IMR-90 (cell line): ENCODE measurements around the gene R3HDML. TPM values are rescaled to one million over a fixed set of nuclear protein-coding genes. Genes with fewer than 3 reads are reported as not detected.

ENCODE experiments used
- ATAC-seq: fragments of 200-7000 bp; cut with Tn5 transposase; 2 replicates; pipeline ENCODE4 v1.9.1; 2020; ENCODE audit warnings: low read depth, mild to moderate bottlenecking, moderate library complexity
- BruUV-seq: library from RNA; stranded (reverse); fragments of 400-500 nt; replicated peaks from 2 replicates; lab custom pipeline; 2021; lab: Mats Ljungman, UMichigan
- CTCF ChIA-PET: fragments of 300-600 bp; formaldehyde crosslinking; extraction: SDS; loops from one replicate; lab custom pipeline; 2021; ENCODE audit warnings: antibody characterized with exemption; lab: Yijun Ruan, JAX
- POLR2A ChIA-PET: fragments of 300-600 bp; sonication (Branson Sonifier 250); formaldehyde crosslinking; loops from one replicate; lab custom pipeline; 2022; ENCODE audit warnings: antibody characterized with exemption; ENCODE audit not compliant: unreplicated experiment; lab: Charles Lee
- DNase-seq: peaks from one replicate; pipeline ENCODE4 v3.0.0; 2013
- H2AFZ ChIP-seq: replicated peaks from 2 replicates; pipeline ENCODE3; 2013; ENCODE audit warnings: low read length, mild to moderate bottlenecking; ENCODE audit not compliant: poor library complexity
- H2AK5ac ChIP-seq: 2 replicates; pipeline ENCODE4 v1.6.1; 2013; ENCODE audit warnings: low read depth, low read length, inconsistent platforms
- H2AK9ac ChIP-seq: replicated peaks from 2 replicates; pipeline ENCODE3; 2013; ENCODE audit warnings: mild to moderate bottlenecking, low read depth, low read length, moderate library complexity; ENCODE audit not compliant: poor library complexity
- H2BK120ac ChIP-seq: 2 replicates; pipeline ENCODE4 v1.6.1; 2013; ENCODE audit warnings: low read depth, low read length, inconsistent platforms
- H2BK15ac ChIP-seq: 3 replicates; pipeline ENCODE4 v1.6.1; 2013; ENCODE audit warnings: low read depth, low read length, inconsistent platforms
- H2BK20ac ChIP-seq: 2 replicates; pipeline ENCODE4 v1.6.1; 2013; ENCODE audit warnings: low read depth, mild to moderate bottlenecking, inconsistent platforms, low read length, moderate library complexity
- H2BK5ac ChIP-seq: 2 replicates; pipeline ENCODE4 v1.6.1; 2013; ENCODE audit warnings: mild to moderate bottlenecking, low read depth, low read length, inconsistent platforms; ENCODE audit not compliant: poor library complexity, severe bottlenecking
- H3K14ac ChIP-seq: replicated peaks from 2 replicates; pipeline ENCODE4 v1.6.1; 2013; ENCODE audit warnings: low read depth, low read length, inconsistent platforms
- H3K18ac ChIP-seq: 2 replicates; pipeline ENCODE4 v1.6.1; 2013; ENCODE audit warnings: low read depth, low read length, control low read depth
- H3K23ac ChIP-seq: 2 replicates; pipeline ENCODE4 v1.6.1; 2013; ENCODE audit warnings: low read depth, low read length, inconsistent platforms
- H3K27ac ChIP-seq: 2 replicates; pipeline ENCODE4 v1.5.1; 2013; ENCODE audit warnings: mild to moderate bottlenecking, control low read depth, low read length; ENCODE audit not compliant: insufficient read depth
- H3K27me3 ChIP-seq: 2 replicates; pipeline ENCODE4 v1.6.1; 2013; ENCODE audit warnings: low read length; ENCODE audit not compliant: control insufficient read depth, insufficient read depth
- H3K36me3 ChIP-seq: 2 replicates; pipeline ENCODE4 v1.6.1; 2013; ENCODE audit warnings: low read length, mixed read lengths; ENCODE audit not compliant: control insufficient read depth, insufficient read depth
- H3K4ac ChIP-seq: 2 replicates; pipeline ENCODE4 v1.6.1; 2013; ENCODE audit warnings: low read depth, low read length, inconsistent platforms
- H3K4me1 ChIP-seq: 2 replicates; pipeline ENCODE4 v1.6.1; 2013; ENCODE audit warnings: low read length, mixed read lengths; ENCODE audit not compliant: control insufficient read depth, insufficient read depth
- H3K4me2 ChIP-seq: 2 replicates; pipeline ENCODE4 v1.6.1; 2013; ENCODE audit warnings: low read depth, mild to moderate bottlenecking, control low read depth, low read length, moderate library complexity
- H3K4me3 ChIP-seq: 2 replicates; pipeline ENCODE4 v1.5.1; 2013; ENCODE audit warnings: low read depth, mild to moderate bottlenecking, control low read depth, low read length, moderate library complexity; ENCODE audit not compliant: insufficient read depth
- H3K56ac ChIP-seq: 2 replicates; pipeline ENCODE4 v1.6.1; 2013; ENCODE audit warnings: low read length, inconsistent platforms; ENCODE audit not compliant: insufficient read depth; ENCODE audit errors: extremely low read depth
- H3K79me1 ChIP-seq, 2 experiments: 2 replicates each; pipeline ENCODE4 v1.6.1; 2013; ENCODE audit warnings: low read length in 2 of 2, inconsistent platforms in 1 of 2, low read depth in 1 of 2
- H3K9ac ChIP-seq: 2 replicates; pipeline ENCODE4 v1.6.1; 2013; ENCODE audit warnings: low read depth, low read length, control low read depth
- H3K9me1 ChIP-seq: 2 replicates; pipeline ENCODE4 v1.6.1; 2013; ENCODE audit warnings: low read length, inconsistent platforms; ENCODE audit not compliant: insufficient read depth
- H3K9me3 ChIP-seq: 2 replicates; pipeline ENCODE4 v1.6.1; 2013; ENCODE audit warnings: low read length; ENCODE audit not compliant: control insufficient read depth, insufficient read depth
- H4K20me1 ChIP-seq: 2 replicates; pipeline ENCODE4 v1.6.1; 2013; ENCODE audit warnings: low read length, inconsistent platforms; ENCODE audit not compliant: insufficient read depth
- H4K5ac ChIP-seq: 2 replicates; pipeline ENCODE4 v1.6.1; 2013; ENCODE audit warnings: mild to moderate bottlenecking, low read depth, low read length, control low read depth
- H4K8ac ChIP-seq, 2 experiments: 2 replicates each; pipeline ENCODE4 v1.6.1; 2013; ENCODE audit warnings: low read depth in 2 of 2, low read length in 2 of 2, control low read depth in 1 of 2, inconsistent platforms in 1 of 2
- H4K91ac ChIP-seq: 2 replicates; pipeline ENCODE4 v1.6.1; 2013; ENCODE audit warnings: low read depth, low read length, inconsistent platforms; ENCODE audit not compliant: insufficient read depth
- BHLHE40 ChIP-seq: fragments of 150-350 bp; IDR thresholded peaks from 2 replicates; pipeline ENCODE4 v1.6.1; 2016; ENCODE audit warnings: mild to moderate bottlenecking, low read depth, low read length
- CEBPB ChIP-seq: IDR thresholded peaks from 2 replicates; pipeline ENCODE4 v1.6.1; 2012; ENCODE audit warnings: low read depth, low read length, improper control_type of control experiment
- CHD1 ChIP-seq: IDR thresholded peaks from 2 replicates; pipeline ENCODE4 v1.6.1; 2012; ENCODE audit warnings: low read depth, low read length, improper control_type of control experiment
- FOS ChIP-seq: fragments of 150-350 bp; IDR thresholded peaks from 2 replicates; pipeline ENCODE4 v1.6.1; 2016; ENCODE audit warnings: low read depth, low read length
- MAFK ChIP-seq: IDR thresholded peaks from 2 replicates; pipeline ENCODE4 v1.6.1; 2012; ENCODE audit warnings: low read depth, low read length, improper control_type of control experiment
- MAZ ChIP-seq: IDR thresholded peaks from 2 replicates; pipeline ENCODE4 v1.6.1; 2012; ENCODE audit warnings: low read depth, mild to moderate bottlenecking, low read length, improper control_type of control experiment, moderate library complexity, borderline replicate concordance
- MXI1 ChIP-seq: IDR thresholded peaks from 2 replicates; pipeline ENCODE4 v1.6.1; 2012; ENCODE audit warnings: low read depth, mild to moderate bottlenecking, low read length, moderate library complexity, borderline replicate concordance
- NFE2L2 ChIP-seq: fragments of 150-350 bp; IDR thresholded peaks from 2 replicates; pipeline ENCODE4 v1.6.1; 2016; ENCODE audit warnings: low read depth, mild to moderate bottlenecking, low read length
- POLR2A ChIP-seq: IDR thresholded peaks from 2 replicates; pipeline ENCODE4 v1.6.1; 2012; ENCODE audit warnings: mild to moderate bottlenecking, low read depth, low read length
- RAD21 ChIP-seq: IDR thresholded peaks from 2 replicates; pipeline ENCODE4 v1.6.1; 2012; ENCODE audit warnings: low read length, improper control_type of control experiment
- RCOR1 ChIP-seq: IDR thresholded peaks from 2 replicates; pipeline ENCODE4 v1.6.1; 2012; ENCODE audit warnings: mild to moderate bottlenecking, low read length, improper control_type of control experiment; ENCODE audit not compliant: insufficient replicate concordance
- RFX5 ChIP-seq: IDR thresholded peaks from 2 replicates; pipeline ENCODE4 v1.8.0; 2012; ENCODE audit warnings: low read depth, mild to moderate bottlenecking, low read length, moderate library complexity
- SMC3 ChIP-seq: fragments of 150-350 bp; IDR thresholded peaks from 2 replicates; pipeline ENCODE4 v1.6.1; 2016; ENCODE audit warnings: low read depth, mild to moderate bottlenecking, antibody characterized with exemption, low read length, moderate library complexity
- WGBS, 2 experiments: methylation state at CpG; one replicate each; pipeline versions ENCODE4 v1.1.5 to v1.1.7; 2013; ENCODE audit warnings: missing lambda C conversion rate in 2 of 2; ENCODE audit not compliant: insufficient read length in 1 of 2; ENCODE audit errors: extremely low coverage in 2 of 2; 5-methylcytosine and 5-hydroxymethylcytosine counted together
- dilution Hi-C: fragments of 300-500 bp; cut with HindIII; formaldehyde crosslinking; loops from one replicate; pipeline ENCODE4 v1.14.3; 2018; ENCODE audit warnings: low sequenced_read_pairs; ENCODE audit not compliant: unreplicated experiment
- in situ Hi-C: fragments of 300-500 bp; cut with MboI; formaldehyde crosslinking; loops from 3 replicates; pipeline ENCODE4 v1.14.3; 2019; ENCODE audit warnings: low sequenced_read_pairs, inconsistent platforms, mixed read lengths
- intact Hi-C: fragments of 100-400 bp; cut with micrococcal nuclease; formaldehyde crosslinking; loops from 2 replicates; pipeline ENCODE4 v1.10.0; 2022
- polyA plus RNA-seq, 3 experiments: library from polyadenylated mRNA; depleted of rRNA; stranded (reverse); fragments of >200 nt; gene quantifications; 2 replicates each; pipeline ENCODE4 v1.2.3, GENCODE V29; 2012; ENCODE audit warnings: low replicate concordance in 1 of 3
- total RNA-seq: library from RNA; depleted of rRNA; stranded (reverse); fragments of >200 nt; gene quantifications from 2 replicates; pipeline ENCODE4 v1.2.3, GENCODE V29; 2012
- TF ChIP-seq, protein P1 (sequence below): fragments of 150-350 bp; IDR thresholded peaks from 2 replicates; pipeline ENCODE4 v1.6.1; 2016; ENCODE audit warnings: low read depth, mild to moderate bottlenecking, low read length, moderate library complexity, borderline replicate concordance
- TF ChIP-seq, protein P2 (sequence below): fragments of 150-350 bp; IDR thresholded peaks from 2 replicates; pipeline ENCODE4 v1.6.1; 2017; ENCODE audit warnings: mild to moderate bottlenecking, antibody characterized with exemption, low read length, low read depth
- TF ChIP-seq, protein P3 (sequence below): conservative IDR thresholded peaks from 2 replicates; pipeline ENCODE4 v1.5.1; 2012; ENCODE audit warnings: mild to moderate bottlenecking, low read depth, low read length, improper control_type of control experiment

R3HDML gene
- total and polyA plus RNA-seq, 2 of the 4 experiments (the other 2 are of a cell fraction), result not detected

DNA sequence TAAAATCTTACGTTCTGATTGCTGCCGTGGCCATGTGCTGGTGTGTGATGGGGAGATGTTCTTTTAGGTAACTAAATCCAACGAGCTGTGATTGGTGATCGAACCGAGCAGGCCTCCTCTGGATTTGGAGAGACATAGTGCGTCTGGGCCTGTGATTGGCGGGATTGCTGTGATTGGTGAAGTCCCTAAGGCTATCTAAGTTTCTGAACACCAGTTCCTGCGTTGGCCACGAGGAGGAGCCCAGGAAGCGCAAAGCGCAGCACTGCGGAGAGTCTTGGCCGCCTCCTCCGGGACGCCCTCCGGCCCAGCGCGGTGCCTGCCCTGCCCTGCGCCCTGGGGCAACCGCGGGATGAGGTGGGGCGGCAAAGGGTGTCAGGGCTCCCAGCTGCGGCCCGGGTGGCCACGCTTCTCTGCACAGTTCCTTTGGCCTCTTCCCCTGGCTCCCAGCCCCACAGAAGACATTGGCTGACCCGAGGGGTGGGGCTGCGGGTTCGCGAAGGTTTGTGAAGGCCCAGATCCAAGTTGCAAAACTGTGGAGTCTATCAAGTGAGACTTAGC is 51.7 kb downstream of the R3HDML start:
- in situ Hi-C loops, result loop anchor here (25.0 kb wide), 1 partner anchor 474 kb away; no protein-coding TSS in a partner anchor
- Histone ChIP-seq H3K4me3 (no peak overlapping the region), H2BK5ac (no peak overlapping the region), H3K4me2 (no peak overlapping the region), H3K9me1 (no peaks in the 10 kb centered on the region), H3K27me3 (peaks cover 24% of the 10 kb centered on the region), H3K18ac (no peak overlapping the region), H2AFZ (peak overlapping the region; percentile 36), H3K14ac (no peak overlapping the region), H4K91ac (no peak overlapping the region), H3K4me1 (no peaks in the 10 kb centered on the region), H2BK15ac (no peak overlapping the region), H3K9ac (no peak overlapping the region), H3K56ac (no peak overlapping the region), H4K8ac (no peak overlapping the region), H4K5ac (no peak overlapping the region), H2AK9ac (peak overlapping the region; percentile 52), H4K20me1 (no peaks in the 10 kb centered on the region; the same call in 1 of the 2 replicates), H3K79me1 (no peaks in the 10 kb centered on the region), H3K9me3 (no peaks in the 10 kb centered on the region), H3K27ac (no peak overlapping the region), H2BK120ac (no peak overlapping the region), H3K4ac (no peak overlapping the region), H2AK5ac (no peak overlapping the region), H3K23ac (no peak overlapping the region), H2BK20ac (no peak overlapping the region), H3K36me3 (no peaks in the 10 kb centered on the region)
- dilution Hi-C loops, result no loop called here
- peak; percentile 59 for DNase-seq
- TF ChIP-seq, protein P1, sequence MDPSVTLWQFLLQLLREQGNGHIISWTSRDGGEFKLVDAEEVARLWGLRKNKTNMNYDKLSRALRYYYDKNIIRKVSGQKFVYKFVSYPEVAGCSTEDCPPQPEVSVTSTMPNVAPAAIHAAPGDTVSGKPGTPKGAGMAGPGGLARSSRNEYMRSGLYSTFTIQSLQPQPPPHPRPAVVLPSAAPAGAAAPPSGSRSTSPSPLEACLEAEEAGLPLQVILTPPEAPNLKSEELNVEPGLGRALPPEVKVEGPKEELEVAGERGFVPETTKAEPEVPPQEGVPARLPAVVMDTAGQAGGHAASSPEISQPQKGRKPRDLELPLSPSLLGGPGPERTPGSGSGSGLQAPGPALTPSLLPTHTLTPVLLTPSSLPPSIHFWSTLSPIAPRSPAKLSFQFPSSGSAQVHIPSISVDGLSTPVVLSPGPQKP, result no peak
- TF ChIP-seq MAFK (no peak), BHLHE40 (no peak), CHD1 (no peak), CEBPB (no peak), RFX5 (no peak), MAZ (no peak), SMC3 (peak; percentile 94), MXI1 (no peak), RAD21 (peak; percentile 86), NFE2L2 (no peak), POLR2A (no peak), RCOR1 (no peak), FOS (no peak)
- TF ChIP-seq, protein P2, sequence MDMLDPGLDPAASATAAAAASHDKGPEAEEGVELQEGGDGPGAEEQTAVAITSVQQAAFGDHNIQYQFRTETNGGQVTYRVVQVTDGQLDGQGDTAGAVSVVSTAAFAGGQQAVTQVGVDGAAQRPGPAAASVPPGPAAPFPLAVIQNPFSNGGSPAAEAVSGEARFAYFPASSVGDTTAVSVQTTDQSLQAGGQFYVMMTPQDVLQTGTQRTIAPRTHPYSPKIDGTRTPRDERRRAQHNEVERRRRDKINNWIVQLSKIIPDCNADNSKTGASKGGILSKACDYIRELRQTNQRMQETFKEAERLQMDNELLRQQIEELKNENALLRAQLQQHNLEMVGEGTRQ, result no peak
- TF ChIP-seq, protein P3, sequence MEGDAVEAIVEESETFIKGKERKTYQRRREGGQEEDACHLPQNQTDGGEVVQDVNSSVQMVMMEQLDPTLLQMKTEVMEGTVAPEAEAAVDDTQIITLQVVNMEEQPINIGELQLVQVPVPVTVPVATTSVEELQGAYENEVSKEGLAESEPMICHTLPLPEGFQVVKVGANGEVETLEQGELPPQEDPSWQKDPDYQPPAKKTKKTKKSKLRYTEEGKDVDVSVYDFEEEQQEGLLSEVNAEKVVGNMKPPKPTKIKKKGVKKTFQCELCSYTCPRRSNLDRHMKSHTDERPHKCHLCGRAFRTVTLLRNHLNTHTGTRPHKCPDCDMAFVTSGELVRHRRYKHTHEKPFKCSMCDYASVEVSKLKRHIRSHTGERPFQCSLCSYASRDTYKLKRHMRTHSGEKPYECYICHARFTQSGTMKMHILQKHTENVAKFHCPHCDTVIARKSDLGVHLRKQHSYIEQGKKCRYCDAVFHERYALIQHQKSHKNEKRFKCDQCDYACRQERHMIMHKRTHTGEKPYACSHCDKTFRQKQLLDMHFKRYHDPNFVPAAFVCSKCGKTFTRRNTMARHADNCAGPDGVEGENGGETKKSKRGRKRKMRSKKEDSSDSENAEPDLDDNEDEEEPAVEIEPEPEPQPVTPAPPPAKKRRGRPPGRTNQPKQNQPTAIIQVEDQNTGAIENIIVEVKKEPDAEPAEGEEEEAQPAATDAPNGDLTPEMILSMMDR, result peak; percentile 87
- POLR2A ChIA-PET, result no interaction called here
- WGBS, 2 experiments, result 6% methylated on average over 20 of the region's 29 CpGs; no CpG with 5 or more reads in 1 of the 2 experiments
- CTCF ChIA-PET, result interaction anchor here (0.7 kb wide), 1 partner anchor 83 kb away, joined by 3 read pairs; no protein-coding TSS in a partner anchor
- peak; percentile 94 for ATAC-seq
- intact Hi-C loops, result loop anchor here (1.0 to 5.0 kb wide), 5 partner anchors 72 to 478 kb away; no protein-coding TSS in a partner anchor
- no TSS peak for BruUV-seq
